Breast epithelium (tissue), 3 donors: Measurements from ENCODE around the gene TYRO3.

Experiments
- POLR2A ChIP-seq: fragments of 450-650 bp; IDR thresholded peaks from one replicate; pipeline ENCODE4 v1.6.1; 2016; ENCODE audit warnings: antibody characterized with exemption, mild to moderate bottlenecking, moderate library complexity
- POLR2AphosphoS5 ChIP-seq, 3 donors: sonication (generic); formaldehyde crosslinking; IDR thresholded peaks; one replicate each; pipeline ENCODE4 v1.6.1; 2017; ENCODE audit warnings: antibody characterized with exemption in 3 of 3
- TF ChIP-seq, protein P1 (sequence below), 3 donors: fragments of 450-650 bp; IDR thresholded peaks; one replicate each; pipeline ENCODE4 v1.5.1; 2016 to 2017; ENCODE audit warnings: antibody characterized with exemption in 3 of 3, mild to moderate bottlenecking in 3 of 3, moderate library complexity in 3 of 3

DNA sequence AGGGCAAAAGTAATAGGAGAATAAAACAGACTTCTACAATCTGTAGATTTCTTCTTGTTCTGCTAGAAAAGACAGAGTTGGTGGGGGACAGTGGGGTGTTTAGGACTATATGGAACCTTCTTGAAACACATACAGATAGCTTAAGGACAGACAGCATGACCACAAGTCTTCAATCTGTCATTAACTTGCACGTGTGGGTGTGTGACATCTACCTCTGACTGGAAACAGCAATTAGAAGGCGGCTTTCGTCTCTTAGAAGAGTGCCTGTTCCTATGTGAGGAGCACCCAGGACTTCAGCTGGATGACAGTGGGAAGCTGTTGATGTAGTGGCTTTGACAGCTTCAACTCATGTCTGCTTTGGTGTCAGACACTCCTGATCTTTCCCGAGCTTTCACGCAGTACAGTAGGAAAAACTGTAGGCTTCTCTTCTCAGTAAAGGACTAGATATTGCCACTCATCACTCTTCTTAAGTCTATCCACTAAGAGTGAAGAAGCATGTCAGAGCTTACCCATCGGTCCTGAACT lies 44.5 kb downstream of the TYRO3 start:
- TF ChIP-seq, protein P1, sequence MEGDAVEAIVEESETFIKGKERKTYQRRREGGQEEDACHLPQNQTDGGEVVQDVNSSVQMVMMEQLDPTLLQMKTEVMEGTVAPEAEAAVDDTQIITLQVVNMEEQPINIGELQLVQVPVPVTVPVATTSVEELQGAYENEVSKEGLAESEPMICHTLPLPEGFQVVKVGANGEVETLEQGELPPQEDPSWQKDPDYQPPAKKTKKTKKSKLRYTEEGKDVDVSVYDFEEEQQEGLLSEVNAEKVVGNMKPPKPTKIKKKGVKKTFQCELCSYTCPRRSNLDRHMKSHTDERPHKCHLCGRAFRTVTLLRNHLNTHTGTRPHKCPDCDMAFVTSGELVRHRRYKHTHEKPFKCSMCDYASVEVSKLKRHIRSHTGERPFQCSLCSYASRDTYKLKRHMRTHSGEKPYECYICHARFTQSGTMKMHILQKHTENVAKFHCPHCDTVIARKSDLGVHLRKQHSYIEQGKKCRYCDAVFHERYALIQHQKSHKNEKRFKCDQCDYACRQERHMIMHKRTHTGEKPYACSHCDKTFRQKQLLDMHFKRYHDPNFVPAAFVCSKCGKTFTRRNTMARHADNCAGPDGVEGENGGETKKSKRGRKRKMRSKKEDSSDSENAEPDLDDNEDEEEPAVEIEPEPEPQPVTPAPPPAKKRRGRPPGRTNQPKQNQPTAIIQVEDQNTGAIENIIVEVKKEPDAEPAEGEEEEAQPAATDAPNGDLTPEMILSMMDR (IDR thresholded peaks at IDR 0.05) = no peak
- TF ChIP-seq POLR2A (no peak), POLR2AphosphoS5 (IDR thresholded peaks at IDR 0.05) (no peak)
